ENCODE data around the gene ZSWIM3.

- TF ChIP-seq SNAI2 (CRISPR knock-in tag; IDR thresholded peaks at IDR 0.05), result no peak
- no peak for TF ChIP-seq TCF4 (CRISPR knock-in tag; IDR thresholded peaks at IDR 0.05; ENCODE audit: borderline replicate concordance)
- TF ChIP-seq, protein P1, sequence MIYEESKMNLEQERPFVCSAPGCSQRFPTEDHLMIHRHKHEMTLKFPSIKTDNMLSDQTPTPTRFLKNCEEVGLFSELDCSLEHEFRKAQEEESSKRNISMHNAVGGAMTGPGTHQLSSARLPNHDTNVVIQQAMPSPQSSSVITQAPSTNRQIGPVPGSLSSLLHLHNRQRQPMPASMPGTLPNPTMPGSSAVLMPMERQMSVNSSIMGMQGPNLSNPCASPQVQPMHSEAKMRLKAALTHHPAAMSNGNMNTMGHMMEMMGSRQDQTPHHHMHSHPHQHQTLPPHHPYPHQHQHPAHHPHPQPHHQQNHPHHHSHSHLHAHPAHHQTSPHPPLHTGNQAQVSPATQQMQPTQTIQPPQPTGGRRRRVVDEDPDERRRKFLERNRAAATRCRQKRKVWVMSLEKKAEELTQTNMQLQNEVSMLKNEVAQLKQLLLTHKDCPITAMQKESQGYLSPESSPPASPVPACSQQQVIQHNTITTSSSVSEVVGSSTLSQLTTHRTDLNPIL (CRISPR knock-in tag; IDR thresholded peaks at IDR 0.05; ENCODE audit: low read depth), result no peak
- no peak for TF ChIP-seq ARNTL (CRISPR knock-in tag; IDR thresholded peaks at IDR 0.05; ENCODE audit: borderline replicate concordance, low read depth)
- TF ChIP-seq TOX (CRISPR knock-in tag; IDR thresholded peaks at IDR 0.05; ENCODE audit: borderline replicate concordance), result no peak
- TF ChIP-seq ZFP30 (CRISPR knock-in tag; IDR thresholded peaks at IDR 0.05), result no peak
- no peak for TF ChIP-seq GLIS3 (CRISPR knock-in tag; IDR thresholded peaks at IDR 0.05)
- TF ChIP-seq OSR1 (CRISPR knock-in tag; IDR thresholded peaks at IDR 0.05), result no peak
- no peak for TF ChIP-seq ZC3H10 (CRISPR knock-in tag; IDR thresholded peaks at IDR 0.05)
- no peak for TF ChIP-seq RARB (CRISPR knock-in tag; IDR thresholded peaks at IDR 0.05)
- TF ChIP-seq ZNF565 (CRISPR knock-in tag; conservative IDR thresholded peaks at IDR 0.05; ENCODE audit: low read depth), result no peak
Measured at GRCh38 chr20:45812157-45813005, 45.0 kb upstream of the ZSWIM3 start, which contains the start of gene UBE2C.
